ENCODE results near the gene PCDHB3. TPM values are rescaled to one million over a fixed set of nuclear protein-coding genes. Genes with fewer than 3 reads are reported as not detected.
"Not testable (repeated sequence)": the region's sequence is repeated elsewhere in the genome, so short reads cannot be mapped to it uniquely, and the experiment has no call there.

PCDHB3 gene
- total RNA-seq, 1 experiment from 2014 or later: not detected

DNA sequence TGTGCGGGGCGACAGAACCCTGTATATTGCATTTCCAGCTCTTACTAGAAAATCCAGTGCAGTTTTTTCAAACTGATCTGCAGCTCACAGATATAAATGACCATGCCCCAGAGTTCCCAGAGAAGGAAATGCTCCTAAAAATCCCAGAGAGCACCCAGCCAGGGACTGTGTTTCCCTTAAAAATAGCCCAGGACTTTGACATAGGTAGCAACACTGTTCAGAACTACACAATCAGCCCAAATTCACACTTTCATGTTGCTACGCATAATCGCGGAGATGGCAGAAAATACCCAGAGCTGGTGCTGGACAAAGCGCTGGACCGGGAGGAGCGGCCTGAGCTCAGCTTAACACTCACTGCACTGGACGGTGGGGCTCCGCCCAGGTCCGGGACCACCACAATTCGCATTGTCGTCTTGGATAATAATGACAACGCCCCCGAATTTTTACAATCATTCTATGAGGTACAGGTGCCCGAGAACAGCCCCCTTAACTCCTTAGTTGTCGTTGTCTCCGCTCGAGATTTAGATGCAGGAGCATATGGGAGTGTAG is 35.5 kb downstream of the PCDHB3 start:
- no peak for DNase-seq (ENCODE audit: low read depth)

DNA sequence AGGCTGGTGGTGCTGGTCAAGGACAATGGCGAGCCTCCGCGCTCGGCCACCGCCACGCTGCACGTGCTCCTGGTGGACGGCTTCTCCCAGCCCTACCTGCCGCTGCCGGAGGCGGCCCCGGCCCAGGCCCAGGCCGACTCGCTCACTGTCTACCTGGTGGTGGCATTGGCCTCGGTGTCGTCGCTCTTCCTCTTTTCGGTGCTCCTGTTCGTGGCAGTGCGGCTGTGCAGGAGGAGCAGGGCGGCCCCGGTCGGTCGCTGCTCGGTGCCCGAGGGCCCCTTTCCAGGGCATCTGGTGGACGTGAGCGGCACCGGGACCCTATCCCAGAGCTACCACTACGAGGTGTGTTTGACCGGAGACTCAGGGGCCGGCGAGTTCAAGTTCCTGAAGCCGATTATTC is 37.1 kb downstream of the PCDHB3 start:
- DNase-seq (ENCODE audit: low read depth): not testable (repeated sequence)

DNA sequence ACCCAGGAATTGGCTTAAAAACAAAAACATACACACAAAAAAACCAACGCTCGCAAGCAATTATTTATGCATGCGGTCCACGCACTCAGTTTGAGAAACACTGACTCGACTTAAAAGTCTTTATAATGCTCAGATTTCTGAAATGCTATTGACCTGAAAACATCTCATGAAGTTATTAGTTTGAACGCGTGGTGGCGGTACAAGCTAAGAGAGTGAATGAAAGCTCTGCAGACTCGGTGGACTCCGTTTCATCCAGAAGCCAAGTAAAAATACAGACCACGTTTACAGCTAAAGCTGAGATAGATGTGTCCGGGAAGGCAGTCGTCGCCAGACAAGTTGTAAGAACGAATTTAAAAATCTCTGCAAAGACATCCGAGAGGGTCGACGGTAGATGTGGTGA is 49.5 kb downstream of the PCDHB3 start, which contains the start of gene PCDHB6:
Gene PCDHB6 (plus strand): TSS at position 246 of the 400 bp plus-strand sequence. CDS start 201 bp downstream, outside the sequence.
- peak; percentile 11 for DNase-seq (ENCODE audit: low read depth)

DNA sequence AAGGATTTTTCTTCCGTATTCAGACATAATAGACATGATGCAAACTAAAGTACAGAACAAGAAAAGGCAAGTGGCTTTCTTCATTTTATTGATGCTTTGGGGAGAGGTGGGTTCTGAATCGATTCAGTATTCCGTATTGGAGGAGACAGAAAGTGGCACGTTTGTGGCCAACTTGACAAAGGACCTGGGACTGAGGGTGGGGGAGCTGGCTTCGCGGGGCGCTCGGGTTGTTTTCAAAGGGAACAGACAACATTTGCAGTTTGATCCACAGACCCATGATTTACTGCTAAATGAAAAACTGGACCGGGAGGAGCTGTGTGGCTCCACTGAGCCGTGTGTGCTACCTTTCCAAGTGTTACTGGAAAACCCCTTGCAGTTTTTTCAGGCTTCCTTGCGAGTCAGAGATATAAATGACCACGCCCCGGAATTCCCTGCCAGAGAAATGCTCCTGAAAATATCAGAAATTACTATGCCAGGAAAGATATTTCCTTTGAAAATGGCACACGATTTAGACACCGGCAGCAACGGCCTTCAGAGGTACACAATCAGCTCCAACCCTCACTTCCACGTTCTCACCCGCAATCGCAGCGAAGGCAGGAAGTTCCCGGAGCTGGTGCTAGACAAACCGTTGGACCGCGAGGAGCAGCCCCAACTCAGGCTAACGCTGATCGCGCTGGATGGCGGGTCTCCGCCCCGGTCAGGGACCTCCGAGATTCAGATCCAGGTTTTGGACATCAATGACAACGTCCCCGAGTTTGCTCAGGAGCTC is 50.1 kb downstream of the PCDHB3 start:
- DNase-seq (ENCODE audit: low read depth): no peak

DNA sequence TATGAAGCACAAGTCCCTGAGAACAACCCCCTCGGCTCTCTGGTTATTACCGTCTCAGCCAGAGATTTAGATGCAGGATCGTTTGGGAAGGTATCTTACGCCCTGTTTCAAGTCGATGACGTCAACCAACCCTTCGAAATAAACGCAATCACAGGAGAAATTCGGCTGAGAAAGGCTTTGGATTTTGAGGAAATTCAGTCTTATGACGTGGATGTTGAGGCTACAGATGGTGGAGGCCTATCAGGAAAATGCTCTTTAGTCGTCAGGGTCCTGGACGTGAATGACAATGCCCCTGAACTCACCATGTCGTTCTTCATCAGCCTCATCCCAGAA is 50.7 kb downstream of the PCDHB3 start:
- no peak for DNase-seq (ENCODE audit: low read depth)

DNA sequence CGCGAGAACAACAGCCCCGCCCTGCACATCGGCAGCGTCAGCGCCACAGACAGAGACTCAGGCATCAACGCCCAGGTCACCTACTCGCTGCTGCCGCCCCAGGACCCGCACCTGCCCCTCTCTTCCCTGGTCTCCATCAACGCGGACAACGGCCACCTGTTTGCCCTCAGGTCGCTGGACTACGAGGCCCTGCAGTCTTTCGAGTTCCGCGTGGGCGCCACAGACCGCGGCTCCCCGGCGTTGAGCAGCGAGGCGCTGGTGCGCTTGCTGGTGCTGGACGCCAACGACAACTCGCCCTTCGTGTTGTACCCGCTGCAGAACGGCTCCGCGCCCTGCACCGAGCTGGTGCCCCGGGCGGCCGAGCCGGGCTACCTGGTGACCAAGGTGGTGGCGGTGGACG is 51.4 kb downstream of the PCDHB3 start:
- not testable (repeated sequence) for DNase-seq (ENCODE audit: low read depth)

DNA sequence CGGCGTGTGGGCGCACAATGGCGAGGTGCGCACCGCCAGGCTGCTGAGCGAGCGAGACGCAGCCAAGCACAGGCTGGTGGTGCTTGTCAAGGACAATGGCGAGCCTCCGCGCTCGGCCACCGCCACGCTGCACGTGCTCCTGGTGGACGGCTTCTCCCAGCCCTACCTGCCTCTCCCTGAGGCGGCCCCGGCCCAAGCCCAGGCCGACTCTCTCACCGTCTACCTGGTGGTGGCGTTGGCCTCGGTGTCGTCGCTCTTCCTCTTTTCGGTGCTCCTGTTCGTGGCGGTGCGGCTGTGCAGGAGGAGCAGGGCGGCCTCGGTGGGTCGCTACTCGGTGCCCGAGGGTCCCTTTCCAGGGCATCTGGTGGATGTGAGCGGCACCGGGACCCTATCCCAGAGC is 51.8 kb downstream of the PCDHB3 start:
- DNase-seq (ENCODE audit: low read depth): not testable (repeated sequence)

Other genes with a start within 250 kb of the PCDHB3 start
- not detected in 2 replicates for gene PCDHA10, start 244.6 kb upstream of the PCDHB3 start, total RNA-seq (2014; rRNA removed; shearing (Covaris generic))
- not detected in 2 replicates for gene PCDHA11, start 231.5 kb upstream of the PCDHB3 start, total RNA-seq (2014; rRNA removed; shearing (Covaris generic))
- not detected in 2 replicates for gene PCDHA12, start 225.2 kb upstream of the PCDHB3 start, total RNA-seq (2014; rRNA removed; shearing (Covaris generic))
- gene PCDHA13, start 218.3 kb upstream of the PCDHB3 start, total RNA-seq (2014; rRNA removed; shearing (Covaris generic)): not detected in 2 replicates
- not detected in 2 replicates for gene PCDHAC1, start 174.2 kb upstream of the PCDHB3 start, total RNA-seq (2014; rRNA removed; shearing (Covaris generic))
- not detected in 2 replicates for gene PCDHAC2, start 134.0 kb upstream of the PCDHB3 start, total RNA-seq (2014; rRNA removed; shearing (Covaris generic))
- not detected in 2 replicates for gene PCDHB1, start 49.1 kb upstream of the PCDHB3 start, total RNA-seq (2014; rRNA removed; shearing (Covaris generic))
- 0.37 and 0.43 TPM in 2 replicates for gene PCDHB2, start 5.9 kb upstream of the PCDHB3 start, total RNA-seq (2014; rRNA removed; shearing (Covaris generic))
- not detected in 2 replicates for gene PCDHB4, start 21.3 kb downstream of the PCDHB3 start, total RNA-seq (2014; rRNA removed; shearing (Covaris generic))
- gene PCDHB5, start 34.7 kb downstream of the PCDHB3 start, total RNA-seq (2014; rRNA removed; shearing (Covaris generic)): 0.10 and 0.90 TPM in 2 replicates
- 0.13 and 0.27 TPM in 2 replicates for gene PCDHB6, start 49.6 kb downstream of the PCDHB3 start, total RNA-seq (2014; rRNA removed; shearing (Covaris generic))
- gene PCDHB7, start 72.2 kb downstream of the PCDHB3 start, total RNA-seq (2014; rRNA removed; shearing (Covaris generic)): 0.05 TPM in 1 of 2 replicates, not detected in the other
- gene PCDHB8, start 77.3 kb downstream of the PCDHB3 start, total RNA-seq (2014; rRNA removed; shearing (Covaris generic)): not detected in 2 replicates
- 0.03 TPM in 1 of 2 replicates, not detected in the other for gene PCDHB16, start 81.9 kb downstream of the PCDHB3 start, total RNA-seq (2014; rRNA removed; shearing (Covaris generic))
- gene PCDHB9, start 86.7 kb downstream of the PCDHB3 start, total RNA-seq (2014; rRNA removed; shearing (Covaris generic)): 0.40 TPM in 1 of 2 replicates, not detected in the other
- 0.11 TPM in 1 of 2 replicates, not detected in the other for gene PCDHB10, start 91.9 kb downstream of the PCDHB3 start, total RNA-seq (2014; rRNA removed; shearing (Covaris generic))
- not detected in 2 replicates for gene PCDHB11, start 99.2 kb downstream of the PCDHB3 start, total RNA-seq (2014; rRNA removed; shearing (Covaris generic))
- not detected in 2 replicates for gene PCDHB12, start 108.2 kb downstream of the PCDHB3 start, total RNA-seq (2014; rRNA removed; shearing (Covaris generic))
- 0.06 TPM in 1 of 2 replicates, not detected in the other for gene PCDHB13, start 113.4 kb downstream of the PCDHB3 start, total RNA-seq (2014; rRNA removed; shearing (Covaris generic))
- 0.03 and 0.08 TPM in 2 replicates for gene PCDHB14, start 122.9 kb downstream of the PCDHB3 start, total RNA-seq (2014; rRNA removed; shearing (Covaris generic))
- 0.03 and 0.10 TPM in 2 replicates for gene PCDHB15, start 144.9 kb downstream of the PCDHB3 start, total RNA-seq (2014; rRNA removed; shearing (Covaris generic))
- not detected in 2 replicates for gene SLC25A2, start 203.6 kb downstream of the PCDHB3 start, total RNA-seq (2014; rRNA removed; shearing (Covaris generic))
- 42.6 and 48.1 TPM in 2 replicates for gene TAF7, start 220.3 kb downstream of the PCDHB3 start, total RNA-seq (2014; rRNA removed; shearing (Covaris generic))
- 0.07 and 0.32 TPM in 2 replicates for gene PCDHGA1, start 230.0 kb downstream of the PCDHB3 start, total RNA-seq (2014; rRNA removed; shearing (Covaris generic))
- 0.27 and 0.84 TPM in 2 replicates for gene PCDHGA2, start 238.3 kb downstream of the PCDHB3 start, total RNA-seq (2014; rRNA removed; shearing (Covaris generic))
- gene PCDHGA3, start 243.4 kb downstream of the PCDHB3 start, total RNA-seq (2014; rRNA removed; shearing (Covaris generic)): 0.10 and 0.14 TPM in 2 replicates
- gene PCDHGB1, start 249.6 kb downstream of the PCDHB3 start, total RNA-seq (2014; rRNA removed; shearing (Covaris generic)): 0.53 and 1.4 TPM in 2 replicates